ENCODE measurements around the gene TSPEAR.

DNA sequence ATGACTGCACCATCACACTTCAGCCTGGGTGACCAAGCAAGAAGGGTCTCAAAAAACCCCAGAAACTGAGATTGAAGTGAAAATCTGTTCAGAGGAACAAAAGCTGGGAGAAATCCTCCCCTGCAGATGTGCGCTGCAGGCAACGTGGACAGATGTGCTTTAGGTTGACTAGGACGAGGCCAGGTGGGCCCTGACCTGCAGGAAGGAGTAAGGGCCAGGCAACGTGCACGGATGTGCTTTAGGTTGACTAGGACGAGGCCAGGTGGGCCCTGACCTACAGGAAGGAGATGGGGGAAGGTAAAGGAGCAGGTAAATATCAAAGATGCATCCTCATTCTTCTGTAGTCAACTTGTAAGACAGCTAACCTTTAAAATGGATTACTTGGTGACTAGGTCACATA is 26.9 kb downstream of the TSPEAR start:
- no peak for TF ChIP-seq CTCF (IDR thresholded peaks at IDR 0.05 in 8 of 11, conservative IDR thresholded peaks at IDR 0.05 in 3 of 11)
- no peak for TF ChIP-seq POLR2AphosphoS5 (IDR thresholded peaks at IDR 0.05)

Measured in spleen (tissue), 7 donors.